HepG2 (cell line): ENCODE measurements around the gene VSNL1. TPM values are rescaled to one million over a fixed set of nuclear protein-coding genes. Genes with fewer than 3 reads are reported as not detected.

Source experiments
- ATAC-seq: fragments of 200-7000 bp; cut with Tn5 transposase; 3 replicates; pipeline ENCODE4 v1.9.1; 2020; ENCODE audit warnings: mild to moderate bottlenecking, moderate library complexity
- BruUV-seq: library from RNA; stranded (reverse); fragments of 400-500 nt; replicated peaks from 2 replicates; lab custom pipeline; 2021; lab: Mats Ljungman, UMichigan
- CTCF ChIA-PET: fragments of 300-600 bp; formaldehyde crosslinking; extraction: SDS; loops from one replicate; lab custom pipeline; 2021; ENCODE audit warnings: low total read pairs, inconsistent platforms, low intra/inter-chr PET ratio; lab: Yijun Ruan, JAX
- POLR2A ChIA-PET: fragments of 350-600 bp; sonication (Branson Sonifier 250); formaldehyde crosslinking; loops from one replicate; lab custom pipeline; 2020; ENCODE audit warnings: antibody characterized with exemption, inconsistent platforms; lab: Yijun Ruan, JAX
- DNase-seq: peaks from one replicate; pipeline ENCODE4 v3.0.0-alpha.2; 2015; ENCODE audit warnings: low spot score
- FAIRE-seq: peaks from 3 replicates; lab custom pipeline; 2011; peaks lifted over from hg19 to GRCh38; lab: Jason Lieb, UNC
- H2AFZ ChIP-seq: one replicate; pipeline ENCODE4 v1.6.1; 2011; ENCODE audit warnings: low read length, inconsistent platforms
- H3K27ac ChIP-seq: fragments of 300-600 bp; 3 replicates; pipeline ENCODE4 v1.8.0; 2011; ENCODE audit warnings: mixed run types, mild to moderate bottlenecking, mixed read lengths, low read length, inconsistent platforms; ENCODE audit not compliant: insufficient read depth; ENCODE audit errors: extremely low read length
- H3K27me3 ChIP-seq, 2 experiments: fragments of 200-600 bp in 1 of 2; 2 replicates in 1 of 2; 3 replicates in 1 of 2; pipeline versions ENCODE4 v1.6.0 to v1.8.0; 2011; ENCODE audit warnings: low read length in 2 of 2, mild to moderate bottlenecking in 2 of 2, moderate library complexity in 2 of 2, inconsistent platforms in 1 of 2; ENCODE audit not compliant: insufficient read depth in 2 of 2, control insufficient read depth in 1 of 2
- H3K36me3 ChIP-seq, 2 experiments: fragments of 200-600 bp in 1 of 2; replicated peaks in 1 of 2; 2 replicates in 1 of 2; 3 replicates in 1 of 2; pipeline versions ENCODE4 v1.5.1 to v1.8.0; 2011; ENCODE audit warnings: low read length in 2 of 2, inconsistent platforms in 1 of 2; ENCODE audit not compliant: insufficient read depth in 2 of 2, control insufficient read depth in 1 of 2
- H3K4me1 ChIP-seq: 2 replicates; pipeline ENCODE4 v1.5.1; 2012; ENCODE audit warnings: low read length, inconsistent platforms; ENCODE audit not compliant: insufficient read depth
- H3K4me2 ChIP-seq: 2 replicates; pipeline ENCODE4 v1.6.0; 2011; ENCODE audit warnings: low read depth, low read length, inconsistent platforms
- H3K4me3 ChIP-seq, 3 experiments: fragments of 200-600 bp in 1 of 3; sonication (generic), shearing (Covaris generic) in 1 of 3; replicated peaks in 1 of 3; 2 replicates each; pipeline ENCODE4 v1.5.1; 2011 to 2016; ENCODE audit warnings: low read length in 3 of 3, inconsistent platforms in 2 of 3, low read depth in 2 of 3, mild to moderate bottlenecking in 2 of 3, control low read depth in 1 of 3, mixed read lengths in 1 of 3; ENCODE audit not compliant: insufficient read depth in 1 of 3
- H3K79me2 ChIP-seq: one replicate; pipeline ENCODE4 v1.6.1; 2011; ENCODE audit warnings: low read length, inconsistent platforms; ENCODE audit not compliant: insufficient read depth
- H3K9ac ChIP-seq: 2 replicates; pipeline ENCODE4 v1.6.0; 2011; ENCODE audit warnings: mild to moderate bottlenecking, low read depth, low read length, inconsistent platforms; ENCODE audit not compliant: insufficient read depth
- H3K9me3 ChIP-seq: 2 replicates; pipeline ENCODE4 v1.5.1; 2012; ENCODE audit warnings: mild to moderate bottlenecking, low read length
- H4K20me1 ChIP-seq: 2 replicates; pipeline ENCODE4 v1.6.0; 2011; ENCODE audit warnings: inconsistent platforms, mild to moderate bottlenecking, low read length, moderate library complexity; ENCODE audit not compliant: insufficient read depth
- AHDC1 ChIP-seq: sonication (generic); formaldehyde crosslinking; IDR thresholded peaks from 2 replicates; pipeline ENCODE4 v1.5.1; 2020; ENCODE audit warnings: mild to moderate bottlenecking, missing genetic modification reagents, borderline replicate concordance
- ATF4 ChIP-seq, 2 experiments: fragments of 450-650 bp in 1 of 2; sonication (generic) in 1 of 2; formaldehyde crosslinking; IDR thresholded peaks; 2 replicates each; pipeline versions ENCODE4 v1.5.0 to v1.8.0; 2020 to 2022; ENCODE audit warnings: mild to moderate bottlenecking in 1 of 2, missing genetic modification reagents in 1 of 2
- FOXA1 ChIP-seq, 2 experiments: fragments of 450-650 bp in 1 of 2; sonication (generic) in 1 of 2; formaldehyde crosslinking in 1 of 2; IDR thresholded peaks; 2 replicates each; pipeline versions ENCODE4 v1.4.0 to v1.6.1; 2016 to 2020; ENCODE audit warnings: missing genetic modification reagents in 1 of 2
- NFE2L1 ChIP-seq: sonication (generic); formaldehyde crosslinking; IDR thresholded peaks from 2 replicates; pipeline ENCODE4 v1.4.0; 2020; ENCODE audit warnings: missing genetic modification reagents, mild to moderate bottlenecking, borderline replicate concordance
- SMYD3 ChIP-seq: sonication (generic); formaldehyde crosslinking; IDR thresholded peaks from 2 replicates; pipeline ENCODE4 v1.8.1; 2023; ENCODE audit warnings: mild to moderate bottlenecking, missing genetic modification reagents
- SSRP1 ChIP-seq: IDR thresholded peaks from 2 replicates; pipeline ENCODE4 v1.6.1; 2016; ENCODE audit warnings: control low read depth
- STAT5B ChIP-seq: sonication (generic); formaldehyde crosslinking; IDR thresholded peaks from 2 replicates; pipeline ENCODE4 v1.4.0; 2020; ENCODE audit warnings: missing genetic modification reagents
- UBTF ChIP-seq: sonication (generic); formaldehyde crosslinking; IDR thresholded peaks from 2 replicates; pipeline ENCODE4 v1.4.0; 2020; ENCODE audit warnings: mild to moderate bottlenecking, missing genetic modification reagents
- ZNF703 ChIP-seq: sonication (generic); formaldehyde crosslinking; IDR thresholded peaks from 2 replicates; pipeline ENCODE4 v1.5.1; 2020; ENCODE audit warnings: missing genetic modification reagents, mild to moderate bottlenecking, moderate library complexity, borderline replicate concordance
- WGBS: methylation state at CpG from one replicate; pipeline ENCODE4 v1.1.6; 2017; ENCODE audit warnings: low lambda C conversion rate; 5-methylcytosine and 5-hydroxymethylcytosine counted together
- in situ Hi-C: cut with HindIII; loops from 2 replicates; pipeline ENCODE4 v1.10.0; 2017; ENCODE audit warnings: low pct_unique_long_range_greater_than_20kb; ENCODE audit not compliant: extremely low pct_ligation_motif_present
- intact Hi-C: fragments of 100-400 bp; cut with micrococcal nuclease; formaldehyde crosslinking; loops from one replicate; pipeline ENCODE4 v1.10.0; 2022; ENCODE audit not compliant: unreplicated experiment
- polyA plus RNA-seq, 8 experiments: library from polyadenylated mRNA; depleted of rRNA in 3 of 8; stranded (reverse) in 7 of 8; unstranded in 1 of 8; fragments of >200 nt; fragmentation: Illumina TruSeq in 4 of 8; extraction: Trizol in 4 of 8; gene quantifications; 2 replicates each; pipeline versions ENCODE4 v1.2.1 to v1.2.3, GENCODE V29; 2011 to 2016; ENCODE audit warnings: low read depth in 4 of 8, missing spikeins in 1 of 8, mixed read lengths in 1 of 8; ENCODE audit not compliant: insufficient read depth in 1 of 8
- total RNA-seq, 5 experiments: library from RNA; depleted of rRNA; stranded (reverse); fragments of >200 nt; fragmentation: Illumina TruSeq; extraction: Trizol; gene quantifications; 2 replicates each; pipeline ENCODE4 v1.2.3, GENCODE V29; 2016; ENCODE audit warnings: low read depth in 1 of 5
- TF ChIP-seq, protein P1 (sequence below): sonication (generic); formaldehyde crosslinking; IDR thresholded peaks from 2 replicates; pipeline ENCODE4 v1.5.0; 2020; ENCODE audit warnings: missing genetic modification reagents
- TF ChIP-seq, protein P2 (sequence below): sonication (generic); formaldehyde crosslinking; IDR thresholded peaks from 2 replicates; pipeline ENCODE4 v1.5.0; 2020; ENCODE audit warnings: missing genetic modification reagents, mild to moderate bottlenecking, borderline replicate concordance

The VSNL1 gene
- total and polyA plus RNA-seq, 2 of the 13 experiments (the other 11 are each of a cell fraction or from before 2014, with no cell fraction given) = 63.2 to 95.9 TPM

GRCh38 chr2:17605696-17606095 lies 65.2 kb downstream of the VSNL1 start:
- H3K4me2 ChIP-seq = no peak overlapping the region
- H3K79me2 ChIP-seq = no peaks in the 10 kb centered on the region
- no peak overlapping the region for H3K27ac ChIP-seq
- peaks cover 18 to 46% of the 10 kb centered on the region in 2 experiments for H3K36me3 ChIP-seq
- no peak overlapping the region for H3K9ac ChIP-seq
- BruUV-seq = no TSS peak
- no peak for DNase-seq
- no peaks in the 10 kb centered on the region for H3K4me1 ChIP-seq
- no peaks in the 10 kb centered on the region for H4K20me1 ChIP-seq
- no peak for ATAC-seq
- intact Hi-C loops (no loop called here), in situ Hi-C loops (no loop called here)
- H2AFZ ChIP-seq = no peak overlapping the region
- WGBS = 96% methylated on average over 4 of the region's 4 CpGs
- H3K9me3 ChIP-seq = no peaks in the 10 kb centered on the region
- H3K27me3 ChIP-seq = no peaks in the 10 kb centered on the region
- no peak overlapping the region for H3K4me3 ChIP-seq
- ChIA-PET POLR2A (no interaction called here), CTCF (no interaction called here)
- FAIRE-seq = no peak
- no peak for TF ChIP-seq SSRP1
- no peak for TF ChIP-seq SMYD3 (CRISPR knock-in tag)
- TF ChIP-seq, protein P1, sequence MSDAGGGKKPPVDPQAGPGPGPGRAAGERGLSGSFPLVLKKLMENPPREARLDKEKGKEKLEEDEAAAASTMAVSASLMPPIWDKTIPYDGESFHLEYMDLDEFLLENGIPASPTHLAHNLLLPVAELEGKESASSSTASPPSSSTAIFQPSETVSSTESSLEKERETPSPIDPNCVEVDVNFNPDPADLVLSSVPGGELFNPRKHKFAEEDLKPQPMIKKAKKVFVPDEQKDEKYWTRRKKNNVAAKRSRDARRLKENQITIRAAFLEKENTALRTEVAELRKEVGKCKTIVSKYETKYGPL (CRISPR knock-in tag) = no peak
- TF ChIP-seq NFE2L1 (CRISPR knock-in tag) = no peak
- TF ChIP-seq STAT5B = no peak
- no peak for TF ChIP-seq FOXA1 (IDR thresholded peaks at IDR 0.05)
- no peak for TF ChIP-seq FOXA1 (CRISPR knock-in tag; IDR thresholded peaks at IDR 0.05)
- TF ChIP-seq, protein P2, sequence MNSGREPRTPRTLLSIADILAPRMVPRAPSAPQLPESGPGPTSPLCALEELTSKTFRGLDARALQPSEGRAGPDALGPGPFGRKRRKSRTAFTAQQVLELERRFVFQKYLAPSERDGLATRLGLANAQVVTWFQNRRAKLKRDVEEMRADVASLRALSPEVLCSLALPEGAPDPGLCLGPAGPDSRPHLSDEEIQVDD = no peak
- TF ChIP-seq AHDC1 (CRISPR knock-in tag) = no peak
- TF ChIP-seq ATF4 (CRISPR knock-in tag; IDR thresholded peaks at IDR 0.05) = no peak
- TF ChIP-seq ZNF703 (CRISPR knock-in tag) = no peak
- TF ChIP-seq UBTF (CRISPR knock-in tag) = no peak
